Neural progenitor cell (in vitro differentiated cells): Measurements from ENCODE around the gene ASIC3.

ENCODE experiments used
- CTCF ChIP-seq: fragments of 200-600 bp; sonication (generic); IDR thresholded peaks from 2 replicates; pipeline ENCODE4 v1.5.1; 2017; ENCODE audit warnings: antibody characterized with exemption, mild to moderate bottlenecking
- EZH2 ChIP-seq: fragments of 200-600 bp; sonication (generic); IDR thresholded peaks from 2 replicates; pipeline ENCODE4 v1.6.1; 2017; ENCODE audit warnings: antibody characterized with exemption, mild to moderate bottlenecking, moderate library complexity
- EZH2phosphoT487 ChIP-seq: fragments of 200-600 bp; sonication (generic); IDR thresholded peaks from 2 replicates; pipeline ENCODE4 v1.6.1; 2017; ENCODE audit warnings: antibody characterized with exemption

GRCh38 chr7:151009327-151010036, 38.8 kb upstream of the ASIC3 start:
- TF ChIP-seq CTCF (peak; percentile 12), EZH2 (no peak), EZH2phosphoT487 (no peak)
